ENCODE measurements around the gene RNASE12. TPM values are rescaled to one million over a fixed set of nuclear protein-coding genes. Genes with fewer than 3 reads are reported as not detected.
"Not testable (repeated sequence)": the region's sequence is repeated elsewhere in the genome, so short reads cannot be mapped to it uniquely, and the experiment has no call there.

RNASE12 gene
- total RNA-seq, 1 donor from 2014 or later, result not detected

- no peak for DNase-seq (ENCODE audit: low spot score)
Measured at GRCh38 chr14:20583142-20583541, 8.0 kb downstream of the RNASE12 start.

- DNase-seq (ENCODE audit: low spot score), result no peak
Measured at GRCh38 chr14:20580242-20580641, 10.9 kb downstream of the RNASE12 start.

- DNase-seq (ENCODE audit: low spot score), result no peak
Measured at GRCh38 chr14:20578784-20579502, 12.2 kb downstream of the RNASE12 start.

- no peak for DNase-seq (ENCODE audit: low spot score)
Measured at GRCh38 chr14:20578325-20578724, 12.9 kb downstream of the RNASE12 start.

- not testable (repeated sequence) for DNase-seq (ENCODE audit: low spot score)
Measured at GRCh38 chr14:20572382-20572990, 18.7 kb downstream of the RNASE12 start.

GRCh38 chr14:20570720-20571119 is 20.5 kb downstream of the RNASE12 start:
- not testable (repeated sequence) for DNase-seq (ENCODE audit: low spot score)

GRCh38 chr14:20569865-20570264 is 21.3 kb downstream of the RNASE12 start:
- not testable (repeated sequence) for DNase-seq (ENCODE audit: low spot score)

GRCh38 chr14:20569066-20569465 is 22.1 kb downstream of the RNASE12 start:
- no peak for DNase-seq (ENCODE audit: low spot score)

- DNase-seq (ENCODE audit: low spot score), result no peak
Measured at GRCh38 chr14:20568393-20568792, 22.8 kb downstream of the RNASE12 start.

GRCh38 chr14:20567199-20567598 is 24.0 kb downstream of the RNASE12 start:
- not testable (repeated sequence) for DNase-seq (ENCODE audit: low spot score)

GRCh38 chr14:20564501-20564997 is 26.6 kb downstream of the RNASE12 start:
- no peak for DNase-seq (ENCODE audit: low spot score)

- no peak for DNase-seq (ENCODE audit: low spot score)
Measured at GRCh38 chr14:20563971-20564370, 27.2 kb downstream of the RNASE12 start.

- no peak for DNase-seq (ENCODE audit: low spot score)
Measured at GRCh38 chr14:20560961-20561360, 30.2 kb downstream of the RNASE12 start, which contains the start of gene RNASE9. TSS of gene RNASE9 (minus strand) at chr14:20561047.

- no peak for DNase-seq (ENCODE audit: low spot score)
Measured at GRCh38 chr14:20559461-20559904, 31.7 kb downstream of the RNASE12 start.

GRCh38 chr14:20557212-20557542 is 34.0 kb downstream of the RNASE12 start:
- DNase-seq (ENCODE audit: low spot score), result no peak

- no peak for DNase-seq (ENCODE audit: low spot score)
Measured at GRCh38 chr14:20556500-20557211, 34.5 kb downstream of the RNASE12 start.

GRCh38 chr14:20555845-20556244 is 35.3 kb downstream of the RNASE12 start:
- no peak for DNase-seq (ENCODE audit: low spot score)

GRCh38 chr14:20553024-20553423 is 38.2 kb downstream of the RNASE12 start:
- DNase-seq (ENCODE audit: low spot score), result no peak

- DNase-seq (ENCODE audit: low spot score), result no peak
Measured at GRCh38 chr14:20551606-20552005, 39.6 kb downstream of the RNASE12 start.

- no peak for DNase-seq (ENCODE audit: low spot score)
Measured at GRCh38 chr14:20550926-20551325, 40.2 kb downstream of the RNASE12 start.

- no peak for DNase-seq (ENCODE audit: low spot score)
Measured at GRCh38 chr14:20548414-20549158, 42.6 kb downstream of the RNASE12 start.

GRCh38 chr14:20546877-20547276 is 44.3 kb downstream of the RNASE12 start:
- no peak for DNase-seq (ENCODE audit: low spot score)
